Calu3 (cell line): ENCODE data around the gene OSBPL8. TPM values are rescaled to one million over a fixed set of nuclear protein-coding genes. Genes with fewer than 3 reads are reported as not detected.
A peak's percentile ranks its signal among the peaks of the same experiment; 100 is the strongest.

Experiments
- BruUV-seq: library from RNA; stranded (reverse); fragments of 400-500 nt; replicated peaks from 2 replicates; lab custom pipeline; 2021; lab: Mats Ljungman, UMichigan
- CTCF ChIA-PET: fragments of 300-600 bp; sonication (Branson Sonifier 250); formaldehyde crosslinking; loops from one replicate; lab custom pipeline; 2022; ENCODE audit warnings: antibody characterized with exemption; lab: Charles Lee
- DNase-seq: peaks from one replicate; pipeline ENCODE4 v3.0.0; 2022
- H3K27ac Mint-ChIP-seq: one replicate; pipeline ENCODE4 v1.8.0; 2022; ENCODE audit warnings: mixed read lengths; ENCODE audit not compliant: unreplicated experiment
- H3K27me3 Mint-ChIP-seq: one replicate; pipeline ENCODE4 v1.8.0; 2022; ENCODE audit warnings: mixed read lengths; ENCODE audit not compliant: unreplicated experiment
- H3K36me3 Mint-ChIP-seq: one replicate; pipeline ENCODE4 v1.8.0; 2022; ENCODE audit warnings: mild to moderate bottlenecking, moderate library complexity, mixed read lengths; ENCODE audit not compliant: insufficient read depth, unreplicated experiment
- H3K4me1 Mint-ChIP-seq: one replicate; pipeline ENCODE4 v1.8.0; 2022; ENCODE audit warnings: mild to moderate bottlenecking, low read depth, mixed read lengths; ENCODE audit not compliant: unreplicated experiment
- H3K4me3 Mint-ChIP-seq: one replicate; pipeline ENCODE4 v1.8.0; 2022; ENCODE audit warnings: mild to moderate bottlenecking, low read depth, moderate library complexity, mixed read lengths; ENCODE audit not compliant: unreplicated experiment
- H3K9me3 Mint-ChIP-seq: one replicate; pipeline ENCODE4 v1.8.0; 2022; ENCODE audit warnings: low read depth, mixed read lengths; ENCODE audit not compliant: unreplicated experiment
- intact Hi-C: fragments of 100-400 bp; cut with micrococcal nuclease; formaldehyde crosslinking; loops from one replicate; pipeline ENCODE4 v1.10.0; 2022; ENCODE audit not compliant: unreplicated experiment
- total RNA-seq: library from RNA; stranded (reverse); gene quantifications from 2 replicates; pipeline ENCODE4 v1.2.3, GENCODE V29; 2022
- TF ChIP-seq, protein P1 (sequence below): fragments of 200-600 bp; IDR thresholded peaks from one replicate; pipeline ENCODE4 v1.8.0; 2022; ENCODE audit warnings: antibody characterized with exemption; ENCODE audit not compliant: unreplicated experiment

Gene OSBPL8
- total RNA-seq, 1 experiment from 2014 or later, result 64.9 TPM

DNA sequence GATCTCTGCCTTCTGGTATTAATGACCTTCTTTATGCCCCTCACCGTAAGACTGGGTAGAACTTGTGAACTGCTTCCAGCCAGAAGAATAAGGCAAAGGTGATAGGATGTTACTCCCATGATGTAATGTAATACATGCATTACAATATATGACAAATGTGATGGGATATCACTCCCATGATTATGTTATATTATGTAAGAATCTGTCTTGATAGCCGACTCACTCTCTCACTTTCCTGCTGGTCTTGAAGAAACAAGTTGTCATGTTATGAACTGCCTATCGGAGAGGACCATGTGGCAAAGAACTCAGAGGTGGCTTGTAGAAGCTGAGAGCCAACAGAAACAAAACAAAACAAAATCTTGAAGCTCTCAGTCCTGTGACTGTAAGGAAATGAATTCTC lies 30.6 kb upstream of the OSBPL8 start:
- TF ChIP-seq, protein P1, sequence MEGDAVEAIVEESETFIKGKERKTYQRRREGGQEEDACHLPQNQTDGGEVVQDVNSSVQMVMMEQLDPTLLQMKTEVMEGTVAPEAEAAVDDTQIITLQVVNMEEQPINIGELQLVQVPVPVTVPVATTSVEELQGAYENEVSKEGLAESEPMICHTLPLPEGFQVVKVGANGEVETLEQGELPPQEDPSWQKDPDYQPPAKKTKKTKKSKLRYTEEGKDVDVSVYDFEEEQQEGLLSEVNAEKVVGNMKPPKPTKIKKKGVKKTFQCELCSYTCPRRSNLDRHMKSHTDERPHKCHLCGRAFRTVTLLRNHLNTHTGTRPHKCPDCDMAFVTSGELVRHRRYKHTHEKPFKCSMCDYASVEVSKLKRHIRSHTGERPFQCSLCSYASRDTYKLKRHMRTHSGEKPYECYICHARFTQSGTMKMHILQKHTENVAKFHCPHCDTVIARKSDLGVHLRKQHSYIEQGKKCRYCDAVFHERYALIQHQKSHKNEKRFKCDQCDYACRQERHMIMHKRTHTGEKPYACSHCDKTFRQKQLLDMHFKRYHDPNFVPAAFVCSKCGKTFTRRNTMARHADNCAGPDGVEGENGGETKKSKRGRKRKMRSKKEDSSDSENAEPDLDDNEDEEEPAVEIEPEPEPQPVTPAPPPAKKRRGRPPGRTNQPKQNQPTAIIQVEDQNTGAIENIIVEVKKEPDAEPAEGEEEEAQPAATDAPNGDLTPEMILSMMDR, result no peak
- Mint-ChIP-seq H3K36me3 (no peaks in the 10 kb centered on the region), H3K27ac (no peak overlapping the region), H3K9me3 (no peaks in the 10 kb centered on the region), H3K4me1 (no peaks in the 10 kb centered on the region), H3K27me3 (no peaks in the 10 kb centered on the region), H3K4me3 (no peak overlapping the region)
- no TSS peak for BruUV-seq
- CTCF ChIA-PET, result no interaction called here
- intact Hi-C loops, result no loop called here
- no peak for DNase-seq

DNA sequence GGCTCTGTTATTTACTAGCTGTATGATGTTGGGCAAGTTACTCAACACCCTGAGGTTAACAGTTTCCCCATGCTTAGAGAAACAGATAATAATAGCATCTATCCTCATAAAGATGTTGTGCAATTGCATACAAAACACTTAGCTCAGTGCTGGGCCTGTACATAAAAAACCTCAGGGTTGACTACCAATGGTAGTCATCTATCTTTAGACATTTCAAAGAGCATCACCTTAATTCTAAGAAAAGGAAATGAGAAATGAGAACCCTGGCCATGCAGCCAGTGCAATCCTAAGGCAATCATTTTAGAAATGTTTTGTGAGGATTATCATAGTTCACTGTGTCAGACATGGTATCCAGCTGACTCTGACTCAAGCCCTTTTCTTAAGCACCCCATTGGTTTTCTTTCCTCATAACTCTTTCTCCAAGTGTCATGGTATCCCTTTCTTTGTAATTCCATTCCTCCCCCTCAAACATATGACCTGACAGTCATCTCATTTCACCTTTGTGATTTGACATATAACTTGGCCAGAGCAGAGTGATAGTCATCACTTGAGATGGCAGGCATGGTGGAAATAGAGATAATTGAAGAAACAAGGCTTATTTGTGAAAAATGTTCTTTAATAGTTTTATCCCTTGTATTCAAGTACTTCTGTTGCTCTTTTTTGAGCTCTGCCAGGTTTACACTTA lies 29.5 kb upstream of the OSBPL8 start:
- Mint-ChIP-seq H3K27me3 (no peaks in the 10 kb centered on the region), H3K4me1 (peaks cover 2% of the 10 kb centered on the region), H3K9me3 (no peaks in the 10 kb centered on the region), H3K4me3 (no peak overlapping the region), H3K36me3 (no peaks in the 10 kb centered on the region), H3K27ac (no peak overlapping the region)
- CTCF ChIA-PET, result interaction anchor here (0.6 kb wide), 1 partner anchor 346 kb away, joined by 4 read pairs; no protein-coding TSS in a partner anchor
- BruUV-seq, result no TSS peak
- no peak for DNase-seq
- intact Hi-C loops, result loop anchor here (5.0 kb wide), 2 partner anchors 132 to 242 kb away; partner anchors contain the start of gene BBS10
- TF ChIP-seq, protein P1, result no peak

DNA sequence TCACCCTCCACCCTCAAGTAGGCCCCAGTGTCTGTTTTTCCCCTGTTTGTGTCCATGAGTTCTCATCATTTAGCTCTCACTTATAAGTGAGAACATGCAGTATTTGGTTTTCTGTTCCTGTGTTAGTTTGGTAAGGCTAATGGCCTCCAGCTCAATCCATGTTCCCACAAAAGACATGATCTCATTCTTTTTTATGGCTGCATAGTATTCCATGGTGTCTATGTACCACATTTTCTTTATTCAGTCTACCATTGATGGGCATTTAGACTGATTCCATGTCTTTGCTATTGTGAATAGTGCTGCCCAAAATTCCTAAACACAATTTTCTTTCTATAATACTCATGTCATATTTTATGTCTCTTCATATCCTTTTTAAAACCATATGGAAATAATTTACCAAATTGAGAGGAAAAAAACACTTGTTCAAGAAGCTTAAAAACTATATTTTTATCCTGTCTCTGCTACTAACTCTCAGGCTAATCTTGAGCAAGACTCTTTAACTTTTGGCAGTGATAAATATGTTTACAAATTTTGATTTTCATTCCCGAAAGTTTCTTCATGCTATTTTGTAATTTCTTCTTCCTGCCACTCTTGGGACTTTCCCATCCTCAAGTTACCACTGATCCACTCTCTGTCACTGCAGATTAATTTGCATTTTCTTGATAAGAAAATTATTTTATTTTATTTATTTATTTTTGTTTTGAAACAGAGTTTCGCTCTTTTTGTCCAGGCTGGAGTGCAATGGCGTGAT lies 28.0 kb upstream of the OSBPL8 start:
- TF ChIP-seq, protein P1, result no peak
- no peak overlapping the region for H3K4me3 Mint-ChIP-seq
- DNase-seq, result no peak
- CTCF ChIA-PET, result interaction anchor here (0.7 to 2.8 kb wide), 4 partner anchors 131 to 826 kb away, joined by 3 to 10 read pairs (median 4); partner anchors contain the start of gene BBS10
- H3K36me3 Mint-ChIP-seq, result no peaks in the 10 kb centered on the region
- no peaks in the 10 kb centered on the region for H3K27me3 Mint-ChIP-seq
- no peak overlapping the region for H3K27ac Mint-ChIP-seq
- H3K9me3 Mint-ChIP-seq, result no peaks in the 10 kb centered on the region
- intact Hi-C loops, result loop anchor here (5.0 kb wide), 2 partner anchors 130 to 240 kb away; partner anchors contain the start of gene BBS10
- BruUV-seq, result no TSS peak
- peaks cover 8% of the 10 kb centered on the region for H3K4me1 Mint-ChIP-seq

DNA sequence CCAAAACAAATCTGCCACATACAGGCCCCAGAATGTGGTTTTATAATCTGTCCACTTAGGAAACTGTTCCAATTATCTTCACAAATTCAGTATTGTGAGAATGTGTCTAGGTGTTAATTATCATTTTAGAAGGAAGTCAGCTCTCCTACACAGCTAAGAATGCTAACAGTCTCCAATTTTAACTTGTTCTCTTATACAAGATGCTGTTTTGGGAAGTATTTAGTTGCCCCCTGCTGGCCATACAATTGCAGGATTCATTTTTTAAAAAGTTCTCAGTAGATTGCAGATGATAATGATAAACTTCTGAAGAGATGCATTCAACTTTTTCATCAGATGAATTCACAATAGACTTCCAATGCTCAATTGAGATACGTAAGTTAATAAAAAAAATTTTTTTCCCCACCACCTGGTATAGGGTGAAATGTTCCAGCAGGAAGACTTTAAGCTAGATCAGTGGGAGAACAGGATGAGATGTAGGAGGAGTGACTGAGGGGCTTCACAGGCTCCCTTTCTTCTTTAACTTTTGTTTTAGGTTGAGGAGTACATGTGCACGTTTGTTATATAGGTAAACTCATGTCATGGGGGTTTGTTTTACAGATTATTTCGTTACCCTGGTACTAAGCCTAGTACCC lies 27.3 kb upstream of the OSBPL8 start:
- Mint-ChIP-seq H3K9me3 (no peaks in the 10 kb centered on the region), H3K27me3 (no peaks in the 10 kb centered on the region), H3K4me1 (peaks cover 8% of the 10 kb centered on the region), H3K27ac (no peak overlapping the region), H3K4me3 (no peak overlapping the region), H3K36me3 (no peaks in the 10 kb centered on the region)
- no TSS peak for BruUV-seq
- peak; percentile 41 for DNase-seq
- CTCF ChIA-PET, result interaction anchor here (0.6 to 2.8 kb wide), 7 partner anchors 79 to 1753 kb away, joined by 3 to 10 read pairs (median 3); partner anchors contain the start of gene BBS10
- TF ChIP-seq, protein P1, result peak; percentile 40
- intact Hi-C loops, result loop anchor here (5.0 kb wide), 2 partner anchors 130 to 240 kb away; partner anchors contain the start of gene BBS10
